ENCODE results near the gene PRKCE.
A peak's percentile ranks its signal among the peaks of the same experiment; 100 is the strongest.

PRKCE gene

DNA sequence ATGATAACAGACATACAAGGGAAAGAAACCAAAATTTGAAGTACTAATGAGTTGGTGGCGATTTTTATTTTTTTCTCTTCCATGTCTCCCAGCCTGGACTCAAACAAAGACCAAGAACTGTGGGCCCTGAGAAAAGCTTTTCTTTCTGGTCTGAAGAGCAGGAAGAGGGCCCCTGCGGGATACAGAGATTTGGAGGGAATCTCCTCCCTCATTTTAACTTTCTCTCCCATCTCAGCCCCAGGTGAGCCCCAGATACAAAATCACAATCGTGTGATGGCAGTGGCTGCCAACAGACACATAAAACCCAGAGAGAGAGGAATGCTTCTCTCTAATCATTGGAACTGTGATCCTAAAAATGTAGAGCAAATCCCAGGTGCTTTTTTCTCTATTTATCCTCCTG, 19.5 kb upstream of the PRKCE start:
- no peak for DNase-seq (ENCODE audit: low read depth in 3 of 3)

GRCh38 chr2:45634223-45634622, 17.3 kb upstream of the PRKCE start:
- no peak for DNase-seq (ENCODE audit: low read depth in 3 of 3)

- no peak for DNase-seq (ENCODE audit: low read depth in 3 of 3)
Observed at GRCh38 chr2:45636008-45636407, 15.5 kb upstream of the PRKCE start.

GRCh38 chr2:45637440-45637839, 14.0 kb upstream of the PRKCE start:
- no peak for DNase-seq (ENCODE audit: low read depth in 3 of 3)

DNA sequence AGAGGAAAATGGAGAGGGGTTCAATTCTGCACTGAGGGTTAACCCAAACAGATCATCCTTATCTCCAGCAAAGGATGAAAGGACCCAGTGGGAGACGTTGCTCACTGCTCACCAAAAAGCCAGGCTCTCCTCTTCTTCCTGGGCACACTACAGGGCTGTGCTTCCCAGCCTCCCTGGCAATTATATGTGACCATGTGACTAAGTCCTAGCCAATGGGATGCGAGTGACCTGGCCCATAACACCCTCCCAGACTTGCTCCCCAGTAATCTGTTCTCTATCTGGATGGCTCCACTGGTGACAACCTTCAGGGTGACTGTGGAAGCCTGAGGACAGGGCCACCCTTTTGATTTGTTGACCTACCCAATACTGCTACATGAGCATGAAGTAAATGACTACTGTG, 10.9 kb upstream of the PRKCE start:
- DNase-seq (ENCODE audit: low read depth in 3 of 3), result no peak

GRCh38 chr2:45643095-45643494, 8.4 kb upstream of the PRKCE start:
- DNase-seq (ENCODE audit: low read depth in 3 of 3), result no peak

- peak; percentile 29 to 71 (median 57) for DNase-seq (ENCODE audit: low read depth in 3 of 3)
Observed at GRCh38 chr2:45643543-45644542, 7.6 kb upstream of the PRKCE start.

DNA sequence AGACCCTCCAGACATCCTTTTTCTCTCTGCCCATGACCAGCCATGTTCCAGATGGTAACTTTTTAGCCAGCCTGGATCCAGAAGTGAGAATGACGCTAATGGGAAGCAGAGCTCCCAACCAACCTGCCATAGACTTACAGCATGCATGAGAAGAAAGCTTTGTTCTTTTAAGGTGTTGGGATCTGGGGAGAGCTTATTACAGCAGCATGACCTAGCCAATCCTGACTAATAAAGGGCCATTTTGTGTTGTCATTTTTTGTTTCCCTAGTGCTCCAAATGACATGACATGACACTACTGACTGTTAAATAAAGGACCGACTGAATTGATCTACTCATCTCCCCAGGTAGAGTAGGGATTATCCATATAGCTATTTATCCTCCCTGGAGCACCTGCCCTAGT, 5.2 kb upstream of the PRKCE start:
- no peak for DNase-seq (ENCODE audit: low read depth in 3 of 3)

DNA sequence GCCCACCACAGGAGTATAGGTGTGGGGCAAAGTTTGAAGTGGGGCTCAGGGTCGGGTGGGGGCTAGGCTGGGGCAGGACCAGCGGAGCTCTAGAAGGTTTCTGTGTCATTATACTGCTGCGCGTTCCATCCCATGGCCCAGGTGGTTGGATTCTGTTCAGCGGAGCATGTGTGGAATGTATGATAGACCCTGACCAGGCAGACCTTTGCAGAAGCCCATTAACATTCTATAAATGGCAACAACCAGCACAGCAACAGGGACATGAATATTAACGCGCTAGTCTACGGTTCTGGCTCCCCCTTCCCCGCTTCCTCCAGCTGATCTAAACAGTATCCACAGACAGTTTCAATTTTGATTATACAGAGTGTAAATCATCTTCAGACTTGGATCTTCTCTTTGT, 4.1 kb upstream of the PRKCE start:
- no peak for DNase-seq (ENCODE audit: low read depth in 3 of 3)

- no peak for DNase-seq (ENCODE audit: low read depth in 3 of 3)
Observed at GRCh38 chr2:45647986-45648520, 3.4 kb upstream of the PRKCE start.

DNA sequence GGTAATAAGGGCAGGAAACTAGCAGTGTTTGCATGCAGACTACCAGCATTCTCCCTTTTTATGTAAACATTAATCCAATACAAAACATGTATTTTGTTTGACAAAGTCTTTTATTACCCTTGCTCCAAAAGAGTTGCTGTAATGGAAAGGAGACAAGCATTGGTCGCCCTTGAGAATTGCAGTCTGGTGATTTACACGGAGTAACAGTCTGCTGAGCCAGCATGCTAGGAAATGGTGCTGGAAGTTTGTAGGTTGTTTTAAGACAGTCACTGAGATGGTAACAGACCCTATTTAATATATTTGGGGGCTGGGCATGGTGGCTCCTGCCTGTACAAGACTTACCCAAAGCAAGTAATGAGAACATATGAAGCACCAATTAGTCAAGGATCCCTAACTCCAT, 2.8 kb upstream of the PRKCE start:
- DNase-seq (ENCODE audit: low read depth in 3 of 3), result no peak

DNA sequence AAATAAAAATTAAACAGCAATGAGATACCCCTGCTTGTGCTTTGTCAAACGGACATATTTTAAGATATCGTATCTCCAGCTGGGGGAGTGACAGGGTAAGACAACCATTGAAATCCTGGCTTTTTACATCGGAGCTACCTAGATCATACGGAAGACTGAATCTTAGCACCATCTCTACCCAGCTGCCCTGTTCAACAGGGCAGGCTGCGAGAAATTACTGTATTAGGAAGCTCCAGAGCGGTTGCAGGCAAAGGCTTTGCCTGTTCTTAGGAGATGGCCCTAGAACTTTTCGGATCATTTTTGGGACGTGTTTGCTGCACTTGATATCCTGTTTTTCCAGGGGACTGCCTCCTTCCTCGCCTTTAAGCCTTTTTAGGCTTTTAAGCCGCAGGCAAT, 2.0 kb upstream of the PRKCE start:
- DNase-seq (ENCODE audit: low read depth in 3 of 3), result no peak

GRCh38 chr2:45649858-45650811, 1.3 kb upstream of the PRKCE start:
- DNase-seq (ENCODE audit: low read depth in 3 of 3), result peak; percentile 16 to 57 (median 18)

- DNase-seq (ENCODE audit: low read depth in 3 of 3), result peak; percentile 75 to 80 (median 76)
Observed at GRCh38 chr2:45650851-45651414, 542 bp upstream of the PRKCE start.

GRCh38 chr2:45652090-45653031, 886 bp downstream of the PRKCE start:
- peak in 1 of 3 donors; percentile 17 for DNase-seq (ENCODE audit: low read depth in 3 of 3)

- no peak for DNase-seq (ENCODE audit: low read depth in 3 of 3)
Observed at GRCh38 chr2:45653122-45653913, 1.8 kb downstream of the PRKCE start.

GRCh38 chr2:45654250-45654649, 2.8 kb downstream of the PRKCE start:
- DNase-seq (ENCODE audit: low read depth in 3 of 3), result no peak

DNA sequence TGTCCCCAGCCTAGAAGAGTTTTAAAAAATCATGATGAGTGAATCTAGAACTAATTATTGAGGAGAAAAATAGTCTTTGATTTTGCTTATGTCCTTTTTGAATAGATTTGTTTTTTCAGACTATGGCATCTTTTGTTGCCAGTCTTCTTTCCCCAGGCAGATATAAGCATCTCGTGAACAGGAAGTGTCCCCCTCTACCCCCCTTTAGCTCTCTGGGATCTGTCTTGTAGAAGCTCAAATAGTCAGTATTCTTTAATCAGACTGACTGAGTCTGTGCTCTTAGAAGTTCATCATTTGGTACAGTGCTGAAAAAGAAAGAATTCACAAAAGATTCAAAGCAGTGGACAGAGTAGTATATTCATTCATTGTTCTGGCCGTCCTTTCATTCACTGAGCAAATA, 10.4 kb downstream of the PRKCE start:
- DNase-seq (ENCODE audit: low read depth in 3 of 3), result no peak

DNA sequence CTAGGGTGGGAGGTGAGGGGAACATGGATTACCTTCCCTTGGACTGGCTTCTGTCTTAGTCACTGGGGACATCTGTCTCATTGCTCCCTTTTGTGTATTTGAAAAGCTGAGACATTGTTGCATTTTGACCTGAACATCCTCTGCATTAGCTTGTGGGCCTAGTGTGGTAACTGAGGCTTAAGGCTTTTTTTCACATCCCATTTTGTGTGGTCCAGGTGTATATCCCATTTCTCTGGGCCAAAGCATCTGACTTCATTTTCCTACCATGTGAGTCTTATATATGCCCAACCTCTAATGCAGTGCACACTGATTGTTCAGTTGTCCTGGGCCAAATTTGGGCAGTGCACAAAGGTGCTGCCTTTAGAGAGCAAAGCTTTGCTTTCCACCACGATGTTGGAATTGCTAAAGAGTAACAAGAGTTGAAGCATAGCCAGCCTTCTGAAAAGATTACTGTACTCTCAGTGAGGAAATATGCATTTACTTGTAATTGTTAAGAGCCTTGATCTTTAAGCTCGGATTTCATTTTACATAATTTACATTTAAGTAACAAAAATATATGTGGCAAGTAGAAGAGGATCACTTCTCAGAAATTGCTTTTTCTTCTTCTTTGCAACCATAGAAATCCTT, 13.3 kb downstream of the PRKCE start:
- DNase-seq (ENCODE audit: low read depth in 3 of 3), result no peak

All from stimulated activated CD4-positive, alpha-beta T cell treated with anti-CD3 and anti-CD28 coated beads, TNF-alpha, amount 100 ng/mL, for 48 hours (primary cell).